NCI-H1930 (cell line): ENCODE measurements around the gene ADISSP.

Experiments used
- DNase-seq, 2 experiments: peaks; one replicate each; lab custom pipeline; 2025; lab: John Stamatoyannopoulos, UW

Gene ADISSP

GRCh38 chr20:3755269-3755668, 12.3 kb downstream of the ADISSP start:
- no peak for DNase-seq

GRCh38 chr20:3754276-3754630, 13.3 kb downstream of the ADISSP start:
- DNase-seq: no peak

- no peak for DNase-seq
Observed at GRCh38 chr20:3753501-3754275, 13.9 kb downstream of the ADISSP start.

GRCh38 chr20:3753098-3753497, 14.5 kb downstream of the ADISSP start:
- peak; percentile 22 to 28 for DNase-seq

- no peak for DNase-seq
Observed at GRCh38 chr20:3752386-3752759, 15.2 kb downstream of the ADISSP start.

- peak; percentile 47 to 51 for DNase-seq
Observed at GRCh38 chr20:3751675-3752385, 15.7 kb downstream of the ADISSP start.

- no peak for DNase-seq
Observed at GRCh38 chr20:3751305-3751674, 16.3 kb downstream of the ADISSP start.

GRCh38 chr20:3749689-3750531, 17.6 kb downstream of the ADISSP start:
- DNase-seq: peak in 1 of 2 experiments; percentile 59

GRCh38 chr20:3749087-3749688, 18.4 kb downstream of the ADISSP start:
- no peak for DNase-seq

GRCh38 chr20:3748073-3748472, 19.5 kb downstream of the ADISSP start:
- DNase-seq: no peak

- no peak for DNase-seq
Observed at GRCh38 chr20:3747471-3747870, 20.1 kb downstream of the ADISSP start.

- DNase-seq: no peak
Observed at GRCh38 chr20:3745686-3746173, 21.8 kb downstream of the ADISSP start.

- peak; percentile 77 to 79 for DNase-seq
Observed at GRCh38 chr20:3744806-3745685, 22.5 kb downstream of the ADISSP start.

GRCh38 chr20:3744037-3744436, 23.5 kb downstream of the ADISSP start:
- DNase-seq: no peak

GRCh38 chr20:3743251-3743650, 24.3 kb downstream of the ADISSP start:
- DNase-seq: no peak

GRCh38 chr20:3741836-3742458, 25.6 kb downstream of the ADISSP start:
- no peak for DNase-seq

- no peak for DNase-seq
Observed at GRCh38 chr20:3740615-3741301, 26.8 kb downstream of the ADISSP start.

- no peak for DNase-seq
Observed at GRCh38 chr20:3739926-3740451, 27.6 kb downstream of the ADISSP start.

- no peak for DNase-seq
Observed at GRCh38 chr20:3739054-3739925, 28.3 kb downstream of the ADISSP start.
